Tongue (tissue), 2 donors: ENCODE measurements around the gene RAP2B. TPM values are rescaled to one million over a fixed set of nuclear protein-coding genes. Genes with fewer than 3 reads are reported as not detected.
"Not testable (repeated sequence)": the region's sequence is repeated elsewhere in the genome, so short reads cannot be mapped to it uniquely, and the experiment has no call there.

Experiments used
- DNase-seq: peaks from one replicate; pipeline ENCODE4 v3.0.0-alpha.2; 2015
- total RNA-seq: library from RNA; depleted of rRNA; stranded (reverse); fragments of >200 nt; gene quantifications from one replicate; pipeline ENCODE4 v1.2.3, GENCODE V29; 2014

The RAP2B gene
- total RNA-seq, 1 donor from 2014 or later, result 8.7 TPM

DNA sequence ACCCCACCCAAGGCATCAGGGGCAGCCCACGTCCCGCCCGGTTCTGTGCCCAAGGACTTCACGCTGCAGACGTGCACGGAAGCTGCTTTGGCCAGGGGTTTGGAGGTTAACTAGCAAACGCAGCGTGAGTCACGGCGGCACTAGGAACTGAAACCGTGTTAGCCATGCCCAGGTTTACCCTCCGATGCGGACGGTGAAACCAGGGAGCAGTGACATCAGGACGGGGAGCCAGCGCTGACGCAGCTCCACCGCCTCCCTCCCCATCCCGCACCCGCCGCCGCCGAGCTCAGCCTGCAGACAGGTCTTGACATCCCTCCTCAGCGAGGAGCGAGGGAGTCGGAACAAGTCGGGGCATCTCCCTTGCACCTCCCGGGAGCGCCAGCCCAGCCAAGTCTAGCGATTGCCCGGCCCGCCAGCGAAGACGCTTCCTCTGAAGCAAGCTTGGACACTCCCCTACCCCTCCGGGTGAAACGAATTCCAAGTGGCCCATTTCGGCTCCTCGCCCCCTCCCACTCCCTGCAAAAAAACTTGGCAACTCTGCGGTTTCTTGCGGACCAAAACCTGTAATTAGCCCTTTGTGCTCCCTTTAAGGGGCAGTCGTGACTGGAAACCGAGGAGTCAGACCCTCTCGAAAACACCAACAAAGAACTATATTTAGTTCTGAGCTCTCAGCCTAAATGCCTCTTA lies 1.4 kb upstream of the RAP2B start:
- peak; percentile 94 for DNase-seq

DNA sequence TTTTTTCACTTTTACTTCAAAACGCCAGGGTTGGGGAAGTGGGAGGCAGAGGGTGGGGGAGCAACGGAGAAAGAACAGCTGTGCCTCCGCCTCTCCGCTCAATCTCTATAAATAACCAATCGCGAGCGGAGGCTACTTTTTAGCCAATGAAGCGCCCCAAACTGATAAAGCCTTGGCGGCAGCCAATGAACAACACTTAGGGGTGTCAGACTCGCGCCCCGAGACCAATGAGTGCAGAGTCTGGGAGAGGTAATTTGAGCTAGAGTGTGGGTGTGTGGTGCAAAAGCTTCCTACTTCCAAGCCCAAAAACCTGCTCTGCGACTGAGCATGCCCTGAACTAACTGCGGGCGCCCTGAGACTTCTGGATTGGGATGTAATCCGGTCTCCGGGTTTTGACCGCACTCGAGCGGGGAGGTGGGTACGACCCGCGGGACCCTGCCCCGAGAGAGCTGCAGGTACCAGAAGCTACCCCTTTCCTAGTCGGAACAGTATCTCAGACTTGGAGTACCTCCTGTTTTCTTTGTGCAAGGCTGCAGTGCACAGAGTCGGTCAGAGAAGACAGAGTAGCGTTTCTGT lies 800 bp upstream of the RAP2B start:
- peak; percentile 100 for DNase-seq

DNA sequence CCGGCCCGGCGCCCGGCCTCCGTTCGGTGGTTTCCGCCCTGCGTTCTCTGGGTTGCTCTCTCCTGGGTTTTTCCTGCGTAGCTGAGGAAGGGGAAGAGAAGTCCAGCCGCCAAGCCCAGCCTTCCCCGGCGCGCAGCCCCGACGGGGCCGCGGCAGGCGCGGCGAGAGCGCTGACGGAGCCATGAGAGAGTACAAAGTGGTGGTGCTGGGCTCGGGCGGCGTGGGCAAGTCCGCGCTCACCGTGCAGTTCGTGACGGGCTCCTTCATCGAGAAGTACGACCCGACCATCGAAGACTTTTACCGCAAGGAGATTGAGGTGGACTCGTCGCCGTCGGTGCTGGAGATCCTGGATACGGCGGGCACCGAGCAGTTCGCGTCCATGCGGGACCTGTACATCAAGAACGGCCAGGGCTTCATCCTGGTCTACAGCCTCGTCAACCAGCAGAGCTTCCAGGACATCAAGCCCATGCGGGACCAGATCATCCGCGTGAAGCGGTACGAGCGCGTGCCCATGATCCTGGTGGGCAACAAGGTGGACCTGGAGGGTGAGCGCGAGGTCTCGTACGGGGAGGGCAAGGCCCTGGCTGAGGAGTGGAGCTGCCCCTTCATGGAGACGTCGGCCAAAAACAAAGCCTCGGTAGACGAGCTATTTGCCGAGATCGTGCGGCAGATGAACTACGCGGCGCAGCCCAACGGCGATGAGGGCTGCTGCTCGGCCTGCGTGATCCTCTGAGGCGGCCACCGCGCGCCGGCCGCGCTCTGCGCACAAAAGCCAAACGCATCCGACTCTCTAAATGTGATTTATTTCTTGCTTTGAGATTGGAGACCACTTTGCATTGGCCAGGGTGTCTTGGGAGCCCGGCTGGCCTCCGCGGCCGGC lies 727 bp downstream of the RAP2B start:
- DNase-seq, result peak; percentile 60

DNA sequence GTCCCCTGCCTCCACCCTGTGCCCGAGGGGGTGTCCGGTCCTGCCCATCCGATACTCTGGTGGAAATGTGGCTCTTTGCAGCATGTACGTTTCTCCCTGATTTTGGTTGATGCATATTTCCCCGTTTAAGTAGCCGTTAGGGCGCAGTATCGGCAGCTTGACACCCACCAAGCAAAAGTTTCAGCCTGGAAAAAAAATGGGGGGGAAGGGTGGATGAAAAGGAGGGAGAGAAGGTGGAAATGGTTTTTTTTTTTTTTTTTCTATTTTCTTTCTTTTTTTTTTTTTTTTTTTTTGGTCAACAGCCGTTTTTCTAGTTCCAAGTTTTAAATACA lies 1.3 kb downstream of the RAP2B start:
- peak; percentile 63 for DNase-seq

DNA sequence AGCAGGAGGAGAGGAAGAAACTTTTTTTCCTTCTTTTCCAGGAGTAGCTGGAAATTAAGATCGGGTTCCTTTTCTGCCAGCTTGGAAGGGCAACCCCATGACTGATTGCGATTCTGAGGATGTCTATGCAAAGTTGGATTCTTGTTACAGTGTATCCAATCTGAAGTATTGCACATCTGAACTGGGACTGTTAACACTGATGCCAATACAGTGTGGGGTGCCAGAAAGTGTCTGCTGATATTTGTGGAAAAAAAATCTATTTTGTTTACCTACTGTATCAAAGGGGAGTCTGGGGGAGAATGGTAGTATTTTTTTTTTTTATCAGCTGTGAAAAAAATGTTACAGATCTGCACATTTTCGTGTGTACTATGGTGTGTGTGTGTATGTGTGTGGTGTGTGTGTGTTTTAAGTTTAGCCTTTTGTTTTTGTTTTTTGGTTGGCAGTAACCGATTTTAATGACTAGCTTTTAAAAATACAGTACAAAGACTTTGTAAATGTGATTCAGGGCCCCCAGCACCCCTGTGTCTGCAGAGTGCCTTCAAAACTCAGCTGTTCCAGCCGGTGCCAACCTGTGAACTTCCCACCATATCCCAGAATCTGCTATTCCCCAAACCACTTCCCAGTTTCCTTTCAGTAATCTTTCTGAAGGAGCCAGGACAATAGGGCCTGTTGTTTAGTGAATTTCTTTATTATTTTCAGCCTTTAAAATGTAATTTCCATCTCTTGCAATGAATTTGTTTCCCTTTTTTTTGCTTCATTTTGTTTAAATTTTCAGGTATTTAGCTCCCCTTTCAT lies 1.9 kb downstream of the RAP2B start:
- peak; percentile 73 for DNase-seq

DNA sequence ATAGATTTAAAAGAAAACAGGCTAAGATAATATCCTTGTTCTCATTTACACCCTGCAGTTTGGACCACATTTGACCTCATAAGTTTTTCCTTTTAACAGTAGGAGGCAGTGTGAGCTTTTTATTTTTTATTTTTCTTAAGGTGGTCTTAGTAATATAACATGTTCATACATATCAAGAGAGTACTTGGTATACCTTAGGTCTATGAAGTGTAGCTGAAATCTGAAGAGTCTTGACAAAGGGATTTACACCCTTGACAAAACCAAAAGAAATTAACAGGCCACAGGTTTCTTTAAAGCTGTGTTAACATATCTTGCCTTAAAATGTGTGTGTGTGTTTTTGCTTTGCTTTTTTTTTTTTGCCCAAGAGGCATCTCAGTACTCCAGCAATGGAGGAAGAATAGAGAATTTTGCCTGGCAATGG lies 3.2 kb downstream of the RAP2B start:
- DNase-seq, result no peak

DNA sequence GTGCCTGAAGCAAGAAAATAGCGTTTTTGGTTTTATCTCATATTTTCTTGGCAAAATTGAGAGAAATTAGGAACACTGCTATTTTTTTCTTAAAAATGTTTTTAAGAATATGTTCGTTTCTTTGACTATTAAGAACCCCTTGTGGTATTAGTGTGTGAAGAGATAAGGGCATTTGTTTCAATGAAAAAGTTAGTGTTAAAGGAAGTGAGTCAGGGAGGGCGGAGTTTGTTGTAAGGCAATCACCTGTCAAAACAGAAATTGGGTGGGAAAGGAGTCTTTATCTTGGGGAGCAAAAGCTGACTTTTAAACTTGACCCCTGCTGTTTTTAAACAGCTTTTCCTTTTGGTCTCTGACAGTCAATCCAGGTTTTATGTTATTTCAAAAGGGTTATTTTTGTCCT lies 4.2 kb downstream of the RAP2B start:
- DNase-seq, result no peak

DNA sequence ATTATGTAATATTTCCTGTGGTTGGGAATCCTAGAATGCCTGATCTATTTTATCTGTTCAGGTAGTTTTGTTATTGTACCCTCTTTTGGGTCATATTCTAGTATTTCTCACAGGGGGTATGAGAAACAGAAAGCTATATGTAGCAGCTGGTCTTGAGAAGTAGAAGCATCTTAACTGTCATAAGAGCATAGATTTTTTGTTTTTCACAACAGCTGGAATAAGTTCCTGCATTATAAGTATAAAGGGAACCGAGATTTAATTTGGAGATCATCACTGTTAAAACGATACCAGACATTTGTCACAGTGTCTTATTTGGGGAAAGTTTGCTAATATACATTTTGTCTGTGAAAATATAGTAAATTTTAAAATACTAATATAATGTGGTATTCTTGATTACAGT lies 4.8 kb downstream of the RAP2B start:
- DNase-seq, result no peak

DNA sequence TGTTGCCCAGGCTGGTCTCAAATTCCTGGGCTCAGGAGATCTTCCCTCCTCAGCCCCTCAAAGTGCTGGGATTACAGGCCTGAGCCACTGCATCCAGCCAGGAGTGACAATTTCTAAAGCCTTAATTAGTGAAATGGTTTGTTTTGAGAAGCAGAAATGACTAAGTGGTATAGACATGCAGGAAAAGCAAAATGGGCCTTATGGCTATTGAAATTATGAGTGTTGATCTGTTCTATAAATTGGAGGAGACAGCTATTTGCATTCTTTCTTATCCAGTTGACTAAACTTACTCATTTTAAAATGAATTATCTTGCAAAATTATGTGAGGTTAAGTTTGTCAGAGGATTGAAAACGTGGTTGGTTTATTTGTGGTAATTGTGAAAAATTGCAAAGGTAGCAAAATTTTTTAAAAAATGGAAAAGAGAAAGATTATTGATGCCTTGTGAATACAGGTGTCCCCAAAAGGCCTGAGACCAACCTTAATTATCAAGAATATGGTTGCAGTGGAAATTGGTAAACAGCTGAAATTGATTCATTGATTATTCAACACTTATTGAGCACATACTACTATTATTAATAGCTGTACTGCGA lies 7.9 kb downstream of the RAP2B start:
- DNase-seq, result no peak

DNA sequence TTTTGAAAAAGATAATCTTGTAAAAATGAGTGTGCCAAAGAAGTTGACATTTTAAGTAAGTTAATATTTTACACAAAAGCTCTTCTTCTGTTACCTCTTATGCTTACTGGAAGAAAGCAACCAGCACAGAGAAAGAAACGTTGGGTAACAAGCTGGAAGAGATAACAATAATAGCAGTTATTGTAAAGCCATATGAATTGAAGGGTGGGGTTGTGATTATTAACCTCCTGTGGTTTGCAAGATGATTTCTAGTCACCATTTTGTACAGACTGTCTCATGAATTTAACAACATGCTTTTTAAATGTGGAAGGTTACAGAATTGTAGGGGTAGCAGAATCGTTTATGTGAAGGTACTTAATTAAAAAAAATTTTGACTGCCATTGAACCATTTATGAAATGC lies 9.2 kb downstream of the RAP2B start:
- no peak for DNase-seq

DNA sequence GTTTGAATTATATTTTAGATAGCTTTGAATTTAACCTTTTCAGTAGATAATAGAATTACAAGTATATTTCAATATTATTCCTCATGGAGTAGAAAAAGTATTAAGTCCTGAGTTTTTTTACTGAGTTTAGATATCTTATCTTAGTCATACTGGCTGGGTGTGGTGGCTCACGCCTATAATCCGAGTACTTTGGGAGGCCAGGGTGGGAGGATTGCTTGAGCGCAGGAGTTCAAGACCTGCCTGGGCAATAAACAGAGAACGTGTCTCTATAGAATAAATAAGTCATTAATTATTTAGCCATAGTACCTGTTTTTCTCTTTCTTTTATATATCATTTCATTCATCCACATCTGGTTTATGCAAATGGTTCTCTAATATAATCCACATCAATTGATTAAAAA lies 9.9 kb downstream of the RAP2B start:
- DNase-seq, result no peak

DNA sequence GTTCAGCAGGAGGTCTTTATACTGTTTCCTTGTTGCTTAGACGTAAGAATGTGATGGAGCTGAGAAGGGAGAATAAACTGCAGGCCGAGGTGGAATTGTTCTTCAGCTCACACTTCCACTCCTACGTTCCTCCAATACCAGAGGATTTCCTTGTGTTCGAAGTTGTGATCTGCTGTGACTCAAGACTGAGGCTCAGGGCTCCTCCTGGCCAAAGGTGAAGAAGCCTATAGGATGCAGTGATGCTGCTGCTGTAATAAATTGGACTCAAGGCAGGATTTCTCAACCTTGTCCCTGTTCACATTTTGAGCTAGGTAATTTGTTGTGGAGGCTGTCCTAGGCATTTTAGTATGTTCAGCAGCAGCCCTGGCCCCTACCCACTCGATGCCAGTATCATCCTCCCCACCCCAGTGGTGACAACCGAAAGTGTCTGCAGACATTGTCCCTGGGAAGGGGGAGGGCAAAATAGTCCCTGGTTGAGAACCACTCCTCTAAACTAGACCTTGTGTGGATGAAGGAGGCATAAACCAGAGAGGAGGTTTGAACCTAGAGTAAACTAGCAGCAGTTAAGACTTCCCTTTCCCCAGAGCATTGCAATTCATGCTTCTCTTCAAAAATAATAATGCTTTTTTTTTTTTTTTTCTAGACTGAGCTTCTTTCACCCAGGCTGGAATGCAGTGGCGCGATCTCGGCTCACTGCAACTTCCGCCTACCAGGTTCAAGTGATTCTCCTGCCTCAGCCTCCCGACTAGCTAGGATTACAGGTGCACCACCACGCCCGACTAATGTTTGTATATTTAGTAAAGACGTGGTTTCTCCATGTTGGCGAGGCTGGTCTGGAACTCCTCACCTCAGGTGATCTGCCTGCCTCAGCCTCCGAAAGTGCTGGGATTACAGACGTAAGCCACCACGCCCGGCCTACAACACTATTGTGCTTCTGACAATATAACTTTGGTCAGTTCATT lies 11.1 kb downstream of the RAP2B start:
- DNase-seq, result no peak

DNA sequence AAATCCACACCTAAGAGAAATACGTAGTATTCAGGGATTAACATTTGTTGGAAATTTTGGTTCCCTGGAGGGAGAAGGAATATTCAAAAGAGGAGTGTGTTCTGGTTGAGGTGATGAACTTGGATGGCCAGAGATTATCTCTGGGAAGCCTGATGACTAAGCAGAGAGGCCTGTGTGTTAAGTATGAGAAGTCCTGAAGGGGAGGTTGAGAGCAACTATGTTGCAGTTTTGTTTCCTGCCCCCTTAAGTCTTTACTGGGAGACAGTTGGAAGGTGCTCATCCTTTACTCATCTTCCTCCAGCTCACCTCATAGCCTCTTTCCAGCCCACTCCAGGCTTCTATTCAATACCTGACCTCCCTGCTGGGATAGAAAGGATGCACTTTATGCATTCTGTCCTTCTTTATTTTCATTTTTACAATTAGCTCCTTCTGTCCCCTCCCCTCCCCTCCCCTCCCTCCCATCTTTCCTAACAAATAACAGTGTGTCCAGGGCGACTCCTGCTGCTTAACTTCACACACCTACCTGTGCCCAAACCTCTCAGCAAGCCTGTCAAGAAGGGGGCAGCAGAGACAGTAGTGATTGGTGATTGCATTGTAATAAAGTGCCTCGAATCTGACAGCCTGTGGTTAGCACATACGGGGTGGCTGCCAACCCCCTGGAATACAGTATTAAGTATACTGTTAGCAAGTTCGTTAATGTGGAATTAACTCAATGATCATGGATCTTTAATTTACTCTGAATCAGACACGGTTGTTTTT lies 11.9 kb downstream of the RAP2B start:
- no peak for DNase-seq

DNA sequence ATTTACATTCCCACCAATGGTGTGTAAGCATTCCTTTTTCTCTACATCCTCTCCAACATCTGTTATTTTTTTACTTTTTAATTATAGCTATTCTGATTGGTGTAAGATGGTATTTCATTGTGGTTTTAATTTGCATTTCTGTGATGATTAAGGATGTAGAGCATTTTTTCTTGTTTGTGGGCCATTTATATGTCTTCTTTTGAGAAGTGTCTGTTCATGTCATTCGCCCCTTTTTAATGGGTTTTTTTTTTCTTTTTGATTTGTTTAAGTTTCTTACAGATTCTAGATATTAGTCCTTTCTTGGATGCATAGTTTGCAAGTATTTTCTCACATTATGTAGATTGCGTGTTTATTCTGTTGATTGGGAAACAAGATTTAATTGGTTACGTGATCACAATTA lies 14.2 kb downstream of the RAP2B start:
- no peak for DNase-seq

DNA sequence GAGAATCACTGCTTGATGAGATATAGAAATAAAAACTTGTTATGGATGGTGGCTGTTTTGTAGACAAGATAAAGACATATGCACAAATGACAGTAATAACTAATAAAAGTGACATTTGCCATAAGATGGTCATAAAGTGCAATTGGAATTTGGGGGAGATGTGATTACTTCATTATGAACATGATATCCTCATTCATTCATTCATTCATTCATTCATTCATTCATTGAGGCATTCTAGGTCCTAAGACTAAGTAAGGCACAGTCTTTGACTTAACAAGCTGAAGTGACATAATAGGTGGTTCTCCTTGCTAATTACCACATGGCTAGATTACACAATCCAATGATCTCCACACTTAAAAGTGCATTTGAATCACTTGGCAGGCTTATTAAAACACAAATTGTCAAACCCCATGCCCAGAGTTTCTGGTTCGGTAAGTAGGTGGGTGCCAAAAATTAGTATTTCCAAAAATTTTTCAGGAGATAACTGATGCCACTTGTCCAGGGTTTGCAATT lies 18.9 kb downstream of the RAP2B start:
- DNase-seq, result no peak

DNA sequence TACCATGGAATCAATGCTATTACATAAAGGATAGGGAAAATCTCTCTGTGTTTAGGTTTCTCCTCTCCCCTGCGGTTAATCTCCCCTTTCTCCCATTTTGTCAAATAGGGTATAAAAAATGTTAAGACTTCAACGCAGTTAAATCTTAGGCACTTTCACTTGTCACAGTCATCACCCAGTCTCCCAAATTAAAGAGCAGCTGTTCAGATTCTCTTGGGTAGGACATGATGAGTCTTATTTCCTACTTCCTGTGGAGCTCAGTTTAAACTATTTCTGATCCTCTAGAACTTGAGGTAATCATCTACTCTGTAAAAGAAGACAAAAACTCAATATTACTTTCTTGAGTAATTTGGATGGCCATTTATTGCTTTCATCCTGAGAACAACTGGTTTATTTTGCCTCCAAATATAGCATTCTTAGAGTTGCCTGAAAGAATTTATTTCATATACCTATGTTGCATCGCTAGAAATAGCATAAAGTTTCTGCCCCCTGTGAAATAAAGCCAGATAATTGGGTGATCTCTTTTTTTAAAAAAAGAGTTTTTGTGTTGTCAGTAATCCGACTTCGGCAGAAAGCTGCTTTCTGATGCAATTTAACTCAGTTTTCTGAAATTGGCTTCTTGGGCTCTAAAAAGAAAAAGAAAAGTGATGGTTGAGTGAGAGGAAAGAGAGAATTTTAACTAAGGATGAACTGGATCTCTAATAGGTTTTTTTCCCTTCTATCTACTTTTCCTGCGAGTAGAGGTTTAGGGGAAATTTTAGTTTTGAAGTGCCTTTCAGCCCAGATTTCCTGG lies 20.7 kb downstream of the RAP2B start:
- DNase-seq, result peak; percentile 35

DNA sequence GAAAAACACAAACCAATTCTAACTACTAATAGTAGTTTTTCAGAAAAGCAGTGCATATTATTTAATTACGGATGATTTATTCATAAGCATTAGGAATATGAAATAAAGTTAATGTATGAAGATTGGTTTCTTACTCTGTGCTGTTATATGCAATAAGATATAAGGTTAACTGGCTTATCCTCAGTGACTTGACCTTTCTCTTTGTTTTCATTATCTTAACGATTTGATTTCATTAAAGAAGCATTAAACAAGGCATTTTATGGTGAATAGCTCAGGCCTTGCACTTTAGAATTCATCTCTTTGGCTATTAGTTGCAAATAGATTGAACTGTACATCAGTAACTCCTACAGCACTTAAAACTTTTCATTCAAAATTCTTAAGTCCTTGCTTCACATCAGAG lies 28.9 kb downstream of the RAP2B start:
- no peak for DNase-seq

DNA sequence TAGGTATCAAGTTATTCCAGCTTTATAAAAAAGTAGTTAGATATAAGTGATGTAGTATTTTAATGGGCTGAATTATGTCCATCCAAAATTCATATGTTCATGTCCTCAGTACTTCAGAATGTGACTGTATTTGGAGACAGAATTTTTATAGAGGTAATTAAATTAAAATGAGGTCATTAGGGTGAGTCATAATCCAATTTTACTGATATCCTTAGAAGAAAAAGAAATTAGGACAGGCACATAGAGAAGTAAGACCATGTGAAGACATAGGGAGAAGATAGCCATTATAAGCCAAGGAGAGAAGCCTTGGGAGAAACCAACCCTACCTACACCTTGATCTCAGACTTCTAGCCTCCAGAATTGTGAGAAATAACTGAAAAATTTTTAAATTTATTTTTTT lies 30.3 kb downstream of the RAP2B start:
- no peak for DNase-seq

DNA sequence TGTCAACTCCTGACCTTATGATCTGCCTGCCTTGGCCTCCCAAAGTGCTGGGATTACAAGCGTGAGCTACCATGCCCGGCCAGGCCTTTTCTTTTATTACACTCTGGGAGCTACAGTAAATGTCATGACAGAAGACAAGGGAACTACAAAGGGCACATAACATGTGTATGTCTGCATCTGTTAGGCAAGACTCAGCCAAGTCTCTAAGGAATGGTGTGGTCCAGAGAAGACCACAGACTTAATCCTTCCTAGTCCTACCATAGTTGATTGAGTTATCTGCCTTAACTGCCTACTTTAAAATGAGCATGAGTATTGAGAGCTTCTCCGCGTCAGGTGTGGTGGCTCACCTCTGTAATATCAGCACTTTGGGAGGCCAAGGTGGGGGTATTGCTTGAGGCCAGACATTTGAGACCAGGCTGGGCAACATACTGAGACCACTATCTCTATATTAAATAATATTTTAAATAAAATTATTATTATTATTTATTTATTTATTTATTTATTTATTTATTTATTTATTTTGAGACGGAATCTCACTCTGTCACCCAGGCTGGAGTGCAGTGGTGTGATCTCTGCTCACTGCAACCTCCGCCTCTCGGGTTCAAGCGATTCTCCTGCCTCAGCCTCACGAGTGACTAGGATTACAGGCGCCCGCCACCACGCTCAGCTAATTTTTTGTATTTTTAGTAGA lies 31.9 kb downstream of the RAP2B start:
- not testable (repeated sequence) for DNase-seq
